IMR-90 (cell line): ENCODE data around the gene NCR2. TPM values are rescaled to one million over a fixed set of nuclear protein-coding genes. Genes with fewer than 3 reads are reported as not detected.

Experiments used
- ATAC-seq: fragments of 200-7000 bp; cut with Tn5 transposase; 2 replicates; pipeline ENCODE4 v1.9.1; 2020; ENCODE audit warnings: low read depth, mild to moderate bottlenecking, moderate library complexity
- BruUV-seq: library from RNA; stranded (reverse); fragments of 400-500 nt; replicated peaks from 2 replicates; lab custom pipeline; 2021; lab: Mats Ljungman, UMichigan
- CTCF ChIA-PET: fragments of 300-600 bp; formaldehyde crosslinking; extraction: SDS; loops from one replicate; lab custom pipeline; 2021; ENCODE audit warnings: antibody characterized with exemption; lab: Yijun Ruan, JAX
- POLR2A ChIA-PET: fragments of 300-600 bp; sonication (Branson Sonifier 250); formaldehyde crosslinking; loops from one replicate; lab custom pipeline; 2022; ENCODE audit warnings: antibody characterized with exemption; ENCODE audit not compliant: unreplicated experiment; lab: Charles Lee
- DNase-seq: peaks from one replicate; pipeline ENCODE4 v3.0.0; 2013
- H2AFZ ChIP-seq: replicated peaks from 2 replicates; pipeline ENCODE3; 2013; ENCODE audit warnings: low read length, mild to moderate bottlenecking; ENCODE audit not compliant: poor library complexity
- H2AK5ac ChIP-seq: 2 replicates; pipeline ENCODE4 v1.6.1; 2013; ENCODE audit warnings: low read depth, low read length, inconsistent platforms
- H2AK9ac ChIP-seq: replicated peaks from 2 replicates; pipeline ENCODE3; 2013; ENCODE audit warnings: mild to moderate bottlenecking, low read depth, low read length, moderate library complexity; ENCODE audit not compliant: poor library complexity
- H2BK120ac ChIP-seq: 2 replicates; pipeline ENCODE4 v1.6.1; 2013; ENCODE audit warnings: low read depth, low read length, inconsistent platforms
- H2BK15ac ChIP-seq: 3 replicates; pipeline ENCODE4 v1.6.1; 2013; ENCODE audit warnings: low read depth, low read length, inconsistent platforms
- H2BK20ac ChIP-seq: 2 replicates; pipeline ENCODE4 v1.6.1; 2013; ENCODE audit warnings: low read depth, mild to moderate bottlenecking, inconsistent platforms, low read length, moderate library complexity
- H2BK5ac ChIP-seq: 2 replicates; pipeline ENCODE4 v1.6.1; 2013; ENCODE audit warnings: mild to moderate bottlenecking, low read depth, low read length, inconsistent platforms; ENCODE audit not compliant: poor library complexity, severe bottlenecking
- H3K14ac ChIP-seq: replicated peaks from 2 replicates; pipeline ENCODE4 v1.6.1; 2013; ENCODE audit warnings: low read depth, low read length, inconsistent platforms
- H3K18ac ChIP-seq: 2 replicates; pipeline ENCODE4 v1.6.1; 2013; ENCODE audit warnings: low read depth, low read length, control low read depth
- H3K23ac ChIP-seq: 2 replicates; pipeline ENCODE4 v1.6.1; 2013; ENCODE audit warnings: low read depth, low read length, inconsistent platforms
- H3K27ac ChIP-seq: 2 replicates; pipeline ENCODE4 v1.5.1; 2013; ENCODE audit warnings: mild to moderate bottlenecking, control low read depth, low read length; ENCODE audit not compliant: insufficient read depth
- H3K27me3 ChIP-seq: 2 replicates; pipeline ENCODE4 v1.6.1; 2013; ENCODE audit warnings: low read length; ENCODE audit not compliant: control insufficient read depth, insufficient read depth
- H3K36me3 ChIP-seq: 2 replicates; pipeline ENCODE4 v1.6.1; 2013; ENCODE audit warnings: low read length, mixed read lengths; ENCODE audit not compliant: control insufficient read depth, insufficient read depth
- H3K4ac ChIP-seq: 2 replicates; pipeline ENCODE4 v1.6.1; 2013; ENCODE audit warnings: low read depth, low read length, inconsistent platforms
- H3K4me1 ChIP-seq: 2 replicates; pipeline ENCODE4 v1.6.1; 2013; ENCODE audit warnings: low read length, mixed read lengths; ENCODE audit not compliant: control insufficient read depth, insufficient read depth
- H3K4me2 ChIP-seq: 2 replicates; pipeline ENCODE4 v1.6.1; 2013; ENCODE audit warnings: low read depth, mild to moderate bottlenecking, control low read depth, low read length, moderate library complexity
- H3K4me3 ChIP-seq: 2 replicates; pipeline ENCODE4 v1.5.1; 2013; ENCODE audit warnings: low read depth, mild to moderate bottlenecking, control low read depth, low read length, moderate library complexity; ENCODE audit not compliant: insufficient read depth
- H3K56ac ChIP-seq: 2 replicates; pipeline ENCODE4 v1.6.1; 2013; ENCODE audit warnings: low read length, inconsistent platforms; ENCODE audit not compliant: insufficient read depth; ENCODE audit errors: extremely low read depth
- H3K79me1 ChIP-seq, 2 experiments: 2 replicates each; pipeline ENCODE4 v1.6.1; 2013; ENCODE audit warnings: low read length in 2 of 2, inconsistent platforms in 1 of 2, low read depth in 1 of 2
- H3K9ac ChIP-seq: 2 replicates; pipeline ENCODE4 v1.6.1; 2013; ENCODE audit warnings: low read depth, low read length, control low read depth
- H3K9me1 ChIP-seq: 2 replicates; pipeline ENCODE4 v1.6.1; 2013; ENCODE audit warnings: low read length, inconsistent platforms; ENCODE audit not compliant: insufficient read depth
- H3K9me3 ChIP-seq: 2 replicates; pipeline ENCODE4 v1.6.1; 2013; ENCODE audit warnings: low read length; ENCODE audit not compliant: control insufficient read depth, insufficient read depth
- H4K20me1 ChIP-seq: 2 replicates; pipeline ENCODE4 v1.6.1; 2013; ENCODE audit warnings: low read length, inconsistent platforms; ENCODE audit not compliant: insufficient read depth
- H4K5ac ChIP-seq: 2 replicates; pipeline ENCODE4 v1.6.1; 2013; ENCODE audit warnings: mild to moderate bottlenecking, low read depth, low read length, control low read depth
- H4K8ac ChIP-seq, 2 experiments: 2 replicates each; pipeline ENCODE4 v1.6.1; 2013; ENCODE audit warnings: low read depth in 2 of 2, low read length in 2 of 2, control low read depth in 1 of 2, inconsistent platforms in 1 of 2
- H4K91ac ChIP-seq: 2 replicates; pipeline ENCODE4 v1.6.1; 2013; ENCODE audit warnings: low read depth, low read length, inconsistent platforms; ENCODE audit not compliant: insufficient read depth
- BHLHE40 ChIP-seq: fragments of 150-350 bp; IDR thresholded peaks from 2 replicates; pipeline ENCODE4 v1.6.1; 2016; ENCODE audit warnings: mild to moderate bottlenecking, low read depth, low read length
- CEBPB ChIP-seq: IDR thresholded peaks from 2 replicates; pipeline ENCODE4 v1.6.1; 2012; ENCODE audit warnings: low read depth, low read length, improper control_type of control experiment
- CHD1 ChIP-seq: IDR thresholded peaks from 2 replicates; pipeline ENCODE4 v1.6.1; 2012; ENCODE audit warnings: low read depth, low read length, improper control_type of control experiment
- CTCF ChIP-seq: conservative IDR thresholded peaks from 2 replicates; pipeline ENCODE4 v1.5.1; 2012; ENCODE audit warnings: mild to moderate bottlenecking, low read depth, low read length, improper control_type of control experiment
- FOS ChIP-seq: fragments of 150-350 bp; IDR thresholded peaks from 2 replicates; pipeline ENCODE4 v1.6.1; 2016; ENCODE audit warnings: low read depth, low read length
- MAFK ChIP-seq: IDR thresholded peaks from 2 replicates; pipeline ENCODE4 v1.6.1; 2012; ENCODE audit warnings: low read depth, low read length, improper control_type of control experiment
- MAZ ChIP-seq: IDR thresholded peaks from 2 replicates; pipeline ENCODE4 v1.6.1; 2012; ENCODE audit warnings: low read depth, mild to moderate bottlenecking, low read length, improper control_type of control experiment, moderate library complexity, borderline replicate concordance
- MXI1 ChIP-seq: IDR thresholded peaks from 2 replicates; pipeline ENCODE4 v1.6.1; 2012; ENCODE audit warnings: low read depth, mild to moderate bottlenecking, low read length, moderate library complexity, borderline replicate concordance
- NFE2L2 ChIP-seq: fragments of 150-350 bp; IDR thresholded peaks from 2 replicates; pipeline ENCODE4 v1.6.1; 2016; ENCODE audit warnings: low read depth, mild to moderate bottlenecking, low read length
- POLR2A ChIP-seq: IDR thresholded peaks from 2 replicates; pipeline ENCODE4 v1.6.1; 2012; ENCODE audit warnings: mild to moderate bottlenecking, low read depth, low read length
- RAD21 ChIP-seq: IDR thresholded peaks from 2 replicates; pipeline ENCODE4 v1.6.1; 2012; ENCODE audit warnings: low read length, improper control_type of control experiment
- RCOR1 ChIP-seq: IDR thresholded peaks from 2 replicates; pipeline ENCODE4 v1.6.1; 2012; ENCODE audit warnings: mild to moderate bottlenecking, low read length, improper control_type of control experiment; ENCODE audit not compliant: insufficient replicate concordance
- RFX5 ChIP-seq: IDR thresholded peaks from 2 replicates; pipeline ENCODE4 v1.8.0; 2012; ENCODE audit warnings: low read depth, mild to moderate bottlenecking, low read length, moderate library complexity
- SMC3 ChIP-seq: fragments of 150-350 bp; IDR thresholded peaks from 2 replicates; pipeline ENCODE4 v1.6.1; 2016; ENCODE audit warnings: low read depth, mild to moderate bottlenecking, antibody characterized with exemption, low read length, moderate library complexity
- WGBS, 2 experiments: methylation state at CpG; one replicate each; pipeline versions ENCODE4 v1.1.5 to v1.1.7; 2013; ENCODE audit warnings: missing lambda C conversion rate in 2 of 2; ENCODE audit not compliant: insufficient read length in 1 of 2; ENCODE audit errors: extremely low coverage in 2 of 2; 5-methylcytosine and 5-hydroxymethylcytosine counted together
- dilution Hi-C: fragments of 300-500 bp; cut with HindIII; formaldehyde crosslinking; loops from one replicate; pipeline ENCODE4 v1.14.3; 2018; ENCODE audit warnings: low sequenced_read_pairs; ENCODE audit not compliant: unreplicated experiment
- in situ Hi-C: fragments of 300-500 bp; cut with MboI; formaldehyde crosslinking; loops from 3 replicates; pipeline ENCODE4 v1.14.3; 2019; ENCODE audit warnings: low sequenced_read_pairs, inconsistent platforms, mixed read lengths
- intact Hi-C: fragments of 100-400 bp; cut with micrococcal nuclease; formaldehyde crosslinking; loops from 2 replicates; pipeline ENCODE4 v1.10.0; 2022
- polyA plus RNA-seq, 3 experiments: library from polyadenylated mRNA; depleted of rRNA; stranded (reverse); fragments of >200 nt; gene quantifications; 2 replicates each; pipeline ENCODE4 v1.2.3, GENCODE V29; 2012; ENCODE audit warnings: low replicate concordance in 1 of 3
- total RNA-seq: library from RNA; depleted of rRNA; stranded (reverse); fragments of >200 nt; gene quantifications from 2 replicates; pipeline ENCODE4 v1.2.3, GENCODE V29; 2012
- TF ChIP-seq, protein P1 (sequence below): fragments of 150-350 bp; IDR thresholded peaks from 2 replicates; pipeline ENCODE4 v1.6.1; 2016; ENCODE audit warnings: low read depth, mild to moderate bottlenecking, low read length, moderate library complexity, borderline replicate concordance
- TF ChIP-seq, protein P2 (sequence below): fragments of 150-350 bp; IDR thresholded peaks from 2 replicates; pipeline ENCODE4 v1.6.1; 2017; ENCODE audit warnings: mild to moderate bottlenecking, antibody characterized with exemption, low read length, low read depth

The NCR2 gene
- total and polyA plus RNA-seq, 2 of the 4 experiments (the other 2 are of a cell fraction), result not detected

DNA sequence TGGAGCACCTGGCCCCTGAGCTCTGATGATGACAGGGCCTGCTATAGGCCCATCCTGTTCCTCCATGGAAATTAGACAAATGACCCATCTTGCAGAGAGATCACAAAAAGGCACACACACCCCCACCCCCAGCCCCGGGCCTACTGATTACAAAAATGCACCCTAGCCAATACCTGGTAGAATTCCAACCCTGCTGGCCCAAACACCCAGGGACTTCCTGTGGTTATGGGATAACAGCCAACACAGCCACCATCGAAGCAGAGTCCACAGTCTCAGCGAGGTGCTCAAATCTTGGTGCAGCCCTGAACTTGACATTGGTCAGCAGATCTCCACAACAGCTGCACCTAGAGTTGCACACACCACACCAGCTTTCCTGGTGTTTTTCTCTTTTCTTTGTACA lies 17.0 kb downstream of the NCR2 start:
- no TSS peak for BruUV-seq
- dilution Hi-C loops, result no loop called here
- H3K9me3 ChIP-seq, result peaks cover 3% of the 10 kb centered on the region; the same call in 1 of the 2 replicates

More for the DNA sequence above, 17.0 kb downstream of the NCR2 start:
- no peak overlapping the region for H3K4me2 ChIP-seq
- no peak overlapping the region for H2AK5ac ChIP-seq
- TF ChIP-seq MAZ, result no peak
- no peak for TF ChIP-seq MXI1
- TF ChIP-seq POLR2A, result no peak
- no peak for TF ChIP-seq FOS
- no peak for TF ChIP-seq CTCF
- no peak for TF ChIP-seq CEBPB
- TF ChIP-seq, protein P1, sequence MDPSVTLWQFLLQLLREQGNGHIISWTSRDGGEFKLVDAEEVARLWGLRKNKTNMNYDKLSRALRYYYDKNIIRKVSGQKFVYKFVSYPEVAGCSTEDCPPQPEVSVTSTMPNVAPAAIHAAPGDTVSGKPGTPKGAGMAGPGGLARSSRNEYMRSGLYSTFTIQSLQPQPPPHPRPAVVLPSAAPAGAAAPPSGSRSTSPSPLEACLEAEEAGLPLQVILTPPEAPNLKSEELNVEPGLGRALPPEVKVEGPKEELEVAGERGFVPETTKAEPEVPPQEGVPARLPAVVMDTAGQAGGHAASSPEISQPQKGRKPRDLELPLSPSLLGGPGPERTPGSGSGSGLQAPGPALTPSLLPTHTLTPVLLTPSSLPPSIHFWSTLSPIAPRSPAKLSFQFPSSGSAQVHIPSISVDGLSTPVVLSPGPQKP, result no peak
- TF ChIP-seq SMC3, result no peak
- TF ChIP-seq CHD1, result no peak
- no peak for TF ChIP-seq RCOR1
- no peak for TF ChIP-seq BHLHE40
- TF ChIP-seq RFX5, result no peak
- TF ChIP-seq, protein P2, sequence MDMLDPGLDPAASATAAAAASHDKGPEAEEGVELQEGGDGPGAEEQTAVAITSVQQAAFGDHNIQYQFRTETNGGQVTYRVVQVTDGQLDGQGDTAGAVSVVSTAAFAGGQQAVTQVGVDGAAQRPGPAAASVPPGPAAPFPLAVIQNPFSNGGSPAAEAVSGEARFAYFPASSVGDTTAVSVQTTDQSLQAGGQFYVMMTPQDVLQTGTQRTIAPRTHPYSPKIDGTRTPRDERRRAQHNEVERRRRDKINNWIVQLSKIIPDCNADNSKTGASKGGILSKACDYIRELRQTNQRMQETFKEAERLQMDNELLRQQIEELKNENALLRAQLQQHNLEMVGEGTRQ, result no peak
- no peak for TF ChIP-seq MAFK
- no peak for TF ChIP-seq NFE2L2
- TF ChIP-seq RAD21, result no peak
- H3K36me3 ChIP-seq, result no peaks in the 10 kb centered on the region
- H3K56ac ChIP-seq, result no peak overlapping the region
- H4K91ac ChIP-seq, result no peak overlapping the region
- H3K4me3 ChIP-seq, result no peak overlapping the region
- H3K14ac ChIP-seq, result no peak overlapping the region
- no peak overlapping the region for H2BK120ac ChIP-seq
- H2BK15ac ChIP-seq, result no peak overlapping the region
- no peak overlapping the region for H3K18ac ChIP-seq
- no peak overlapping the region for H2AFZ ChIP-seq
- ATAC-seq (no peak), DNase-seq (no peak)
- CTCF ChIA-PET, result interaction anchor here (0.7 kb wide), 1 partner anchor 331 kb away, joined by 3 read pairs; no protein-coding TSS in a partner anchor
- in situ Hi-C loops (no loop called here), intact Hi-C loops (no loop called here)
- H3K4me1 ChIP-seq, result no peaks in the 10 kb centered on the region
- H3K79me1 ChIP-seq, result no peaks in the 10 kb centered on the region
- WGBS, 2 experiments, result 20% methylated on average over 1 of the region's 3 CpGs; no CpG with 5 or more reads in 1 of the 2 experiments
- no peaks in the 10 kb centered on the region for H4K20me1 ChIP-seq
- peaks cover 22% of the 10 kb centered on the region for H3K27me3 ChIP-seq
- H3K9me1 ChIP-seq, result no peaks in the 10 kb centered on the region
- no peak overlapping the region for H2BK20ac ChIP-seq
- no peak overlapping the region for H4K8ac ChIP-seq
- no peak overlapping the region for H4K5ac ChIP-seq
- H2AK9ac ChIP-seq, result no peak overlapping the region
- H3K9ac ChIP-seq, result no peak overlapping the region
- H3K27ac ChIP-seq, result no peak overlapping the region
- H2BK5ac ChIP-seq, result no peak overlapping the region
- no peak overlapping the region for H3K4ac ChIP-seq
- no peak overlapping the region for H3K23ac ChIP-seq
- POLR2A ChIA-PET, result no interaction called here
